Neural cell (in vitro differentiated cells): ENCODE data around the gene SLC6A7.

ENCODE experiments used
- CTCF ChIP-seq: fragments of 450-650 bp; IDR thresholded peaks from 2 replicates; pipeline ENCODE4 v1.5.1; 2014; ENCODE audit warnings: antibody characterized with exemption, mild to moderate bottlenecking, moderate library complexity; ENCODE audit not compliant: poor library complexity, severe bottlenecking
- EP300 ChIP-seq: fragments of 450-650 bp; conservative IDR thresholded peaks from 2 replicates; pipeline ENCODE4 v1.6.1; 2014; ENCODE audit warnings: antibody characterized with exemption, mild to moderate bottlenecking, moderate library complexity; ENCODE audit not compliant: poor library complexity, severe bottlenecking
- POLR2AphosphoS5 ChIP-seq: IDR thresholded peaks from 2 replicates; pipeline ENCODE4 v1.6.1; 2012

DNA sequence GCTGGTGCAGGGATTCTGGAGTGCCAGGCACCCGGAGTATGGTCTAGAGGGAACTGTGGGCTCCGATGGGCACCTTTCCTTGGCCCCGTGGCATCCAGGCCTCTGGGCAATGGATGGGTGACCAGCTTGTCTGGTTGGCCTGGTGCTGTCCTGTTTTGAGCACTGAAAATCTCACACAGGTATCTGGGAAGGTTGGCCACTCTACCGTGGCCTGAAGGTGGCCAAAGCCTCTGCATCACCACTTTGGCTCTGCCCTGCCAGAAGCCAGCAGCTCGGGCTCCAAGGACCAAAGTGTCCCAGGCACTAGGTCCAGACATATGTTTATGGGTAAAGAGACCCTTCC lies 28.8 kb downstream of the SLC6A7 start:
- no peak for TF ChIP-seq CTCF
- TF ChIP-seq EP300, result no peak
- TF ChIP-seq POLR2AphosphoS5, result no peak
